KMS-11 (cell line): Measurements from ENCODE around the gene CD300A.

Experiments used
- H2AFZ ChIP-seq: fragments of 200-600 bp; sonication (generic); 2 replicates; pipeline ENCODE4 v1.6.1; 2016; ENCODE audit warnings: antibody characterized with exemption, mixed run types, low read depth
- H3K27ac ChIP-seq: fragments of 200-600 bp; sonication (generic); 2 replicates; pipeline ENCODE4 v1.6.1; 2016; ENCODE audit warnings: mild to moderate bottlenecking, mixed run types
- H3K27me3 ChIP-seq: fragments of 200-600 bp; sonication (generic); 2 replicates; pipeline ENCODE4 v1.6.1; 2017; ENCODE audit warnings: mild to moderate bottlenecking, low read depth, mixed run types, moderate library complexity; ENCODE audit not compliant: insufficient read depth
- H3K36me3 ChIP-seq: fragments of 200-600 bp; sonication (generic); 2 replicates; pipeline ENCODE4 v1.6.1; 2017; ENCODE audit warnings: mild to moderate bottlenecking, mixed run types; ENCODE audit not compliant: insufficient read depth
- H3K4me1 ChIP-seq: fragments of 200-600 bp; sonication (generic); 2 replicates; pipeline ENCODE4 v1.6.1; 2016; ENCODE audit warnings: mild to moderate bottlenecking, low read depth, mixed run types; ENCODE audit not compliant: poor library complexity, severe bottlenecking
- H3K4me2 ChIP-seq: fragments of 200-600 bp; sonication (generic); 2 replicates; pipeline ENCODE4 v1.7.0; 2016; ENCODE audit warnings: mild to moderate bottlenecking, mixed run types
- H3K4me3 ChIP-seq: fragments of 200-600 bp; sonication (generic); IDR thresholded peaks from 2 replicates; pipeline ENCODE4 v1.6.1; 2017; ENCODE audit warnings: low read depth, low read length, mixed read lengths; ENCODE audit not compliant: insufficient read depth
- H3K79me2 ChIP-seq: fragments of 200-600 bp; sonication (generic); 2 replicates; pipeline ENCODE4 v1.6.1; 2016; ENCODE audit warnings: low read depth, mixed run types; ENCODE audit not compliant: insufficient read depth
- H3K9ac ChIP-seq: fragments of 200-600 bp; sonication (generic); 2 replicates; pipeline ENCODE4 v1.6.1; 2016; ENCODE audit warnings: mild to moderate bottlenecking, mixed run types
- H4K20me1 ChIP-seq: fragments of 200-600 bp; sonication (generic); 2 replicates; pipeline ENCODE4 v1.6.1; 2016; ENCODE audit warnings: mild to moderate bottlenecking, mixed run types; ENCODE audit not compliant: insufficient read depth
- TF ChIP-seq, protein P1 (sequence below): fragments of 200-600 bp; sonication (generic); conservative IDR thresholded peaks from 2 replicates; pipeline ENCODE4 v1.6.1; 2017; ENCODE audit warnings: low read depth, mild to moderate bottlenecking, antibody characterized with exemption, low read length, moderate library complexity, mixed read lengths

Gene CD300A

DNA sequence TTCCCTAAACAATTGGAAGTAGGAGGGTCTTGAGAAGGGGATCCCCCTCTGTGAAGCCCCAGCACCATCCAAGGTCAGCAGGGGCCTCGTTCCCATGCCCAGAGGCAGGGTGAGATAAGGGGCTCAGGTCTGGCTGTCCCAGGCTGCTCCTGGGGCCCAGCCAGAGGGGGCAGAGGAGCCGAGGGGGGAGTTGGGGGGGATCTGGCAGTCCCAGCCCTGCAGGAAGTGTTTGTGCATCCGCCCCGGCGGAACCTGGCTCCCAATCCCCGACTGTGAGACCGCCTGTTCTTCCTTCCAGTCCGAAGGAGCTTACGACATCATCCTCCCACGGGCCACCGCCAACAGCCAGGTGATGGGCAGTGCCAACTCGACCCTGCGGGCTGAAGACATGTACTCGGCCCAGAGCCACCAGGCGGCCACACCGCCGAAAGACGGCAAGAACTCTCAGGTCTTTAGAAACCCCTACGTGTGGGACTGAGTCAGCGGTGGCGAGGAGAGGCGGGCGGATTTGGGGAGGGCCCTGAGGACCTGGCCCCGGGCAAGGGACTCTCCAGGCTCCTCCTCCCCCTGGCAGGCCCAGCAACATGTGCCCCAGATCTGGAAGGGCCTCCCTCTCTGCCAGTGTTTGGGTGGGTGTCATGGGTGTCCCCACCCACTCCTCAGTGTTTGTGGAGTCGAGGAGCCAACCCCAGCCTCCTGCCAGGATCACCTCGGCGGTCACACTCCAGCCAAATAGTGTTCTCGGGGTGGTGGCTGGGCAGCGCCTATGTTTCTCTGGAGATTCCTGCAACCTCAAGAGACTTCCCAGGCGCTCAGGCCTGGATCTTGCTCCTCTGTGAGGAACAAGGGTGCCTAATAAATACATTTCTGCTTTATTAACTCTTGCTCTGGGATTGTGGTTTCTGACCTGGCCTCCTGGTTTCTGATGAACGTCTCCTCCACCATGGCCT is 19.6 kb upstream of the CD300A start:
- Histone ChIP-seq H3K27ac (no peak overlapping the region), H3K36me3 (no peaks in the 10 kb centered on the region), H2AFZ (no peak overlapping the region), H3K4me1 (no peaks in the 10 kb centered on the region), H3K79me2 (no peaks in the 10 kb centered on the region), H3K4me2 (no peak overlapping the region), H3K4me3 (no peak overlapping the region), H3K9ac (no peak overlapping the region), H4K20me1 (no peaks in the 10 kb centered on the region), H3K27me3 (peaks cover 57% of the 10 kb centered on the region; the same call in 1 of the 2 replicates)
- TF ChIP-seq, protein P1, sequence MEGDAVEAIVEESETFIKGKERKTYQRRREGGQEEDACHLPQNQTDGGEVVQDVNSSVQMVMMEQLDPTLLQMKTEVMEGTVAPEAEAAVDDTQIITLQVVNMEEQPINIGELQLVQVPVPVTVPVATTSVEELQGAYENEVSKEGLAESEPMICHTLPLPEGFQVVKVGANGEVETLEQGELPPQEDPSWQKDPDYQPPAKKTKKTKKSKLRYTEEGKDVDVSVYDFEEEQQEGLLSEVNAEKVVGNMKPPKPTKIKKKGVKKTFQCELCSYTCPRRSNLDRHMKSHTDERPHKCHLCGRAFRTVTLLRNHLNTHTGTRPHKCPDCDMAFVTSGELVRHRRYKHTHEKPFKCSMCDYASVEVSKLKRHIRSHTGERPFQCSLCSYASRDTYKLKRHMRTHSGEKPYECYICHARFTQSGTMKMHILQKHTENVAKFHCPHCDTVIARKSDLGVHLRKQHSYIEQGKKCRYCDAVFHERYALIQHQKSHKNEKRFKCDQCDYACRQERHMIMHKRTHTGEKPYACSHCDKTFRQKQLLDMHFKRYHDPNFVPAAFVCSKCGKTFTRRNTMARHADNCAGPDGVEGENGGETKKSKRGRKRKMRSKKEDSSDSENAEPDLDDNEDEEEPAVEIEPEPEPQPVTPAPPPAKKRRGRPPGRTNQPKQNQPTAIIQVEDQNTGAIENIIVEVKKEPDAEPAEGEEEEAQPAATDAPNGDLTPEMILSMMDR, result no peak

DNA sequence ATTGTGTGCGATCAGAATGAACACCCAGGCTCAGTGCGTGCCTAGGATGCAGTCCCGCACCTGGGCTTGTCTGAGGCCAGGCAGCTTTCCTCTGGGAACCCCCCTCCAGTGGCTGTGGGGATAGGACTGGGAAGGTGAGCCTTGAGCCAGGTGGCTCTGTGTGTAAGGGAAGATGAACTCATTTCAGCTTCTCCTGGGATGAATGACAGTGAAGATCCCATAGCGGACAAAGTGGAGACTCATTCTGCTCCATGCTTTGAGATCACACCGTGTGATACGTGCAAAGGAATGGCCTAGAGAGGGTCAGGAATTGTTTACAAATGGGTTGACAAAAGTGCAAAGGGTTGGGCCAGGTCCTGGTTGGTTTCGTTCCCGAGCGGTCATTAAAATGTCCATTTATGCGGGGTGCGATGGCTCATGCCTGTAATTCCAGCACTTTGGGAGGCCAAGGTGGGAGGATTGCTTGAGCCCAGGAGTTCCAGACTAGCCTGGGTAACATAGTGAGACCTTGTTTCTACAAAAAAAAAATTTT is 18.7 kb upstream of the CD300A start:
- TF ChIP-seq, protein P1, result no peak
- no peak overlapping the region for H3K4me2 ChIP-seq
- H3K4me3 ChIP-seq, result no peak overlapping the region

DNA sequence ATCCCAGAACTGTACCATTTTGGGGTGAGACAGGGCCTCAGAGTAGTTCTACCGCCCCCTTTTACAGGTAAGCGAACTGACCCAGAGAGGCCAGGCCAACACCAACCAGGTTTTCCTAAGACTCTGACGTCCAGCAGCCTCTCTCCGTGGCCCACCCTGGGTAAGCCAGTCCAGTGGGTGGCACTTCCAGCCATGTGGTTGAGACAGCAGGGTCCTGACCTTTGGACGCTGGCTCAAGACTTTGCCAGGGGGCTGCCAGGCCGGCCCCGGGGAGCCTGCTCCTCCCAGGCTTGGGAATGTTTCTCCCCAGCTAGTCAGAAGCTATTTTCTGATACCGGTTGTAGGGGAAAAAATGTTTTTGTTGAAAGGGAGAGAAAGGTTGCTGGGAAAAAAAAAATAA is 17.7 kb upstream of the CD300A start:
- Histone ChIP-seq H3K27me3 (peaks cover 64% of the 10 kb centered on the region; the same call in 1 of the 2 replicates), H3K9ac (no peak overlapping the region), H3K79me2 (no peaks in the 10 kb centered on the region), H3K36me3 (no peaks in the 10 kb centered on the region), H3K4me1 (no peaks in the 10 kb centered on the region), H2AFZ (no peak overlapping the region), H4K20me1 (no peaks in the 10 kb centered on the region), H3K4me2 (no peak overlapping the region), H3K27ac (no peak overlapping the region), H3K4me3 (no peak overlapping the region)
- TF ChIP-seq, protein P1, result no peak

More for the DNA sequence above, 18.7 kb upstream of the CD300A start:
- Histone ChIP-seq H3K9ac (no peak overlapping the region), H2AFZ (no peak overlapping the region), H3K79me2 (no peaks in the 10 kb centered on the region), H3K4me1 (no peaks in the 10 kb centered on the region), H3K27ac (no peak overlapping the region), H3K27me3 (peaks cover 64% of the 10 kb centered on the region; the same call in 1 of the 2 replicates), H4K20me1 (no peaks in the 10 kb centered on the region), H3K36me3 (no peaks in the 10 kb centered on the region)

DNA sequence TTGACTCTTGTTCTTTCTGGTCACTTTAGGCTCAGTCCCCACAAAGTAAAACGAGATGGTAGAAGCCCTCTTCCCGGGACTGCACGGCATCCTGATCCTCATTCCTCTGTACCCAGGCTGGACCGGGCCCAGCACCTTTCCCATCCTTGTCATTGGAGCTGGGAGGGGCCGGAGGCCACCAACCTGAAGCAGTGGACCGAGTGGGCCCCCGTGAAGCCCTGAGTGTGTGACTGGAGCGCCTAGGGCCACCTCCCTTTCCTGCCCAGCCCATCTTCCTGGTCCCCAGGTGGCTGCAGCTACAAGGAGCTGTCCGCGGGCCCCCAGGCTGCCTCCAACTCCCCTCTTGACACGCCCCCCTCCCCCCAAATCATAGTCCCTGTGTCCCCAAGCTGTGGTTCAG is 17.1 kb upstream of the CD300A start:
- Histone ChIP-seq H2AFZ (no peak overlapping the region), H3K36me3 (no peaks in the 10 kb centered on the region), H3K9ac (no peak overlapping the region), H3K4me3 (no peak overlapping the region), H3K4me2 (no peak overlapping the region), H3K27me3 (peaks cover 64% of the 10 kb centered on the region; the same call in 1 of the 2 replicates), H3K79me2 (no peaks in the 10 kb centered on the region), H4K20me1 (no peaks in the 10 kb centered on the region), H3K27ac (no peak overlapping the region), H3K4me1 (no peaks in the 10 kb centered on the region)
- TF ChIP-seq, protein P1, result no peak
